Subcutaneous adipose tissue (tissue), 4 donors: ENCODE data around the gene RASIP1. TPM values are rescaled to one million over a fixed set of nuclear protein-coding genes. Genes with fewer than 3 reads are reported as not detected.

Experiments
- total RNA-seq, 4 donors: library from RNA; depleted of rRNA; stranded (reverse); fragments of >200 nt; gene quantifications; one replicate each; pipeline ENCODE4 v1.1.0, GENCODE V29; 2016
- TF ChIP-seq, protein P1 (sequence below): fragments of 450-650 bp; IDR thresholded peaks from one replicate; pipeline ENCODE4 v1.5.1; 2016; ENCODE audit warnings: low read depth, mild to moderate bottlenecking, control low read depth, antibody characterized with exemption, moderate library complexity

RASIP1 gene
- total RNA-seq, 4 donors from 2014 or later: 4.1 to 38.1 (median 11.5) TPM

GRCh38 chr19:48674216-48674809 lies 66.1 kb downstream of the RASIP1 start:
- TF ChIP-seq, protein P1, sequence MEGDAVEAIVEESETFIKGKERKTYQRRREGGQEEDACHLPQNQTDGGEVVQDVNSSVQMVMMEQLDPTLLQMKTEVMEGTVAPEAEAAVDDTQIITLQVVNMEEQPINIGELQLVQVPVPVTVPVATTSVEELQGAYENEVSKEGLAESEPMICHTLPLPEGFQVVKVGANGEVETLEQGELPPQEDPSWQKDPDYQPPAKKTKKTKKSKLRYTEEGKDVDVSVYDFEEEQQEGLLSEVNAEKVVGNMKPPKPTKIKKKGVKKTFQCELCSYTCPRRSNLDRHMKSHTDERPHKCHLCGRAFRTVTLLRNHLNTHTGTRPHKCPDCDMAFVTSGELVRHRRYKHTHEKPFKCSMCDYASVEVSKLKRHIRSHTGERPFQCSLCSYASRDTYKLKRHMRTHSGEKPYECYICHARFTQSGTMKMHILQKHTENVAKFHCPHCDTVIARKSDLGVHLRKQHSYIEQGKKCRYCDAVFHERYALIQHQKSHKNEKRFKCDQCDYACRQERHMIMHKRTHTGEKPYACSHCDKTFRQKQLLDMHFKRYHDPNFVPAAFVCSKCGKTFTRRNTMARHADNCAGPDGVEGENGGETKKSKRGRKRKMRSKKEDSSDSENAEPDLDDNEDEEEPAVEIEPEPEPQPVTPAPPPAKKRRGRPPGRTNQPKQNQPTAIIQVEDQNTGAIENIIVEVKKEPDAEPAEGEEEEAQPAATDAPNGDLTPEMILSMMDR: no peak

DNA sequence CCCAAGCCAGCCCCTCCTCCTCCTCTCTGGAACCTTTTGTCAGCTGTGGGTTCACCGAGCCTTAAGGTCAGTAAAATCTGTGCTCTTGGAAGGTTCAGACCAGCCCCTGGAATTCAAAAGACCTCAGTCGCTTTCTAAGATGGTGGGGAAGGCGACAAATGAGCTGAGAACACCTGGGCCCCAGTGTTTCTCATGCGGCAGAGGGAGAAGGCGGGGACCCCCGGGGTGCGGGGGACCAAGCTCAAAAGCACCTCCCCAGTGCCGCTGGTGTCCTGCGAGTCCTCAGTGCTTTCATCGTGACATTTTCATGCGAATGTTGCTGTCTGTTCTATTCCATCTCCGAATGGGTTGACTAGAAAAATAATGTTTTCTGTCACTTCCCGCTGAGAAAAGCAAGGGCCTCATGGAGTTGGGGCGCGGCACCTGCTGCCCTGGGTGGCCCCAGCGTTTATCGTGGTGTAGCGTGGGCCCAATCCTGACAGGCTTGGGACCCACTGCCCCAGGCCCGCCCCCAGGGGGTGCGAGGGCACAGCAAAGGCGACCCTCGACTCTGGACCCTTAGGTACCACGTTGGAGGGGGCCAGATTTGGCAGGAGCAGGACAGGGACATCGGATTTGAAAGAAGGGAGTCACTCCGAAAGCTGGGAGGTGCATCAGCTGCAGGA lies 66.8 kb downstream of the RASIP1 start:
- TF ChIP-seq, protein P1: no peak

DNA sequence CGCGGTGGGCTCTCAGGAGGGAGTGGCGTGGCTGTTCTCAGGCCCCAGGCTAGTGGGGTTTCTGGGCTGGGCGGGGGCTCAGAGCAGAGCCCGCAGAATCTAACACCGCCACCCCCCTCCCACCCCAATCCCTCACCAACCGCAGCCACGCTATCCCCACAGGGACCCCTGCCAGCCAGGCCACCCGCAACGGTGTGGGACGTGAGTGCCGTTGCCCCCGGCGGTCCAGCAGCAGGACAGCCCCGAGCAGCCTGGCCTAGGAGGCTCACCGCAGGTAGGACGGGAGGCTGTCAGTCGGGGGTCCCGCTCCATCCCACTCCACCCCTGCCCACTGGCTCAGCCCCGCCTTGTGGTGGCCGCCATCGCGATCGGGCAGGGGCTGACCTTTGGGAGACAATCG lies 67.4 kb downstream of the RASIP1 start, which contains the start of gene NTN5:
Gene NTN5 (minus strand): TSS at position 24 of the 400 bp plus-strand sequence. CDS start 2,031 bp downstream, outside the sequence.
- TF ChIP-seq, protein P1: no peak

GRCh38 chr19:48671446-48671995 lies 68.9 kb downstream of the RASIP1 start:
- TF ChIP-seq, protein P1: no peak

DNA sequence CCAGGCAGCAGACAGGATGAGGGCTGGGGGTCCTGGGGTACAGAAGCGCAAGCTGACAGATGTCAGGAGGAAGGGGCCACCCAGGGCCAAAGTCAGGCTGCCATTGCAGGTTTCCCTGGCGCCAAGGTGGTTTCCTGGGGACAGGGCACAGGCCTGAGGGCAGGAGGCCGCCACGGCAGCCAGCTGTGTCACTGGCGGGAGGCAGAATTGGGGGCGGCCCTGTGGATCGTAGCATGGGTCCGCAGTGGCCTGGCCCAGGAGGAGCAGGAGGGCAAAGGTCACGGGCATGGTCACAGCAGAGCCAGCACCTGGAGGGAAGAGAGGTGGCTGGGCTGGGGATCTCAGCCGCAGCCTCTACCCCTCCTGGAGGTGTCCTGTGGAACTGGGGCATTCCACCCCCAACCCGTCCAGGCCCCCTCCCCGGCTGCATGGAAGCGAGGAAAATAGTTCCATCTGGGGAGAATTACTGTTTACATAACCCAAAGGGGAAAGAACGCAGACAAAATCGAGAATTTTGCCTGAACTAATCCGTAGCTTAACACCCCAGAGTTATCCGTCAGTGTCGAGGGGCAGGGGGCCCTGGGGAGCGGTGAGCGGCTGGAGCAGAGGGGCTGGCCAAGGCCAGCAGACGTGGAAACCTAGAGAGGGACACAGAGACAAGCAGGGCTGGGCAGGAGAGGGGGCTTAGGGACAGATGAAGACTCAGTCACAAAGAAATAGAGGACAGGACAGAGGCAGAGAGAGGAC lies 69.5 kb downstream of the RASIP1 start:
- TF ChIP-seq, protein P1: no peak

Other genes starting within 250 kb of the RASIP1 start
- not detected for gene LMTK3, start 228.8 kb downstream of the RASIP1 start, total RNA-seq
- gene SULT2B1, start 188.4 kb downstream of the RASIP1 start, total RNA-seq: not detected
- gene SPACA4, start 133.9 kb downstream of the RASIP1 start, total RNA-seq: not detected
- gene FAM83E, start 125.5 kb downstream of the RASIP1 start, total RNA-seq: not detected
- gene RPL18, start 121.4 kb downstream of the RASIP1 start, total RNA-seq: 1,000 to 10,000 TPM in 3 of 4 donors, 100 to 1,000 TPM in 1; 998 to 1,778 (median 1,670) TPM
- 10 to 100 TPM in 1 of 4 donors, 1 to 10 TPM in 3; 4.9 to 33.2 (median 9.1) TPM for gene SPHK2, start 121.1 kb downstream of the RASIP1 start, total RNA-seq
- gene DBP, start 103.2 kb downstream of the RASIP1 start, total RNA-seq: 10 to 100 TPM in 1 of 4 donors, 1 to 10 TPM in 2, under 1 TPM in 1; 0.33 to 18.6 (median 6.3) TPM
- gene CA11, start 94.4 kb downstream of the RASIP1 start, total RNA-seq: 1 to 10 TPM in 2 of 4 donors, not detected in 2; 1.5 to 3.4 TPM
- 1 to 10 TPM in 1 of 4 donors, not detected in 3; 1.5 TPM for gene NTN5, start 67.6 kb downstream of the RASIP1 start, total RNA-seq
- not detected for gene FUT2, start 44.6 kb downstream of the RASIP1 start, total RNA-seq
- under 1 TPM in 1 of 4 donors, not detected in 3; 0.51 TPM for gene MAMSTR, start 20.9 kb downstream of the RASIP1 start, total RNA-seq
- gene IZUMO1, start 6.3 kb upstream of the RASIP1 start, total RNA-seq: under 1 TPM in 1 of 4 donors, not detected in 3; 0.75 TPM
- gene FUT1, start 12.0 kb upstream of the RASIP1 start, total RNA-seq: 1 to 10 TPM; 1.0 to 7.2 (median 4.4) TPM
- not detected for gene FGF21, start 14.9 kb upstream of the RASIP1 start, total RNA-seq
- gene BCAT2, start 70.4 kb upstream of the RASIP1 start, total RNA-seq: 10 to 100 TPM; 25.4 to 71.6 (median 40.1) TPM
- 10 to 100 TPM in 3 of 4 donors, 1 to 10 TPM in 1; 6.4 to 19.0 (median 13.8) TPM for gene HSD17B14, start 95.9 kb upstream of the RASIP1 start, total RNA-seq
- gene PLEKHA4, start 128.0 kb upstream of the RASIP1 start, total RNA-seq: 10 to 100 TPM in 1 of 4 donors, 1 to 10 TPM in 3; 5.7 to 27.3 (median 8.5) TPM
- gene PPP1R15A, start 131.8 kb upstream of the RASIP1 start, total RNA-seq: 10 to 100 TPM; 30.5 to 81.7 (median 48.3) TPM
- gene TULP2, start 158.1 kb upstream of the RASIP1 start, total RNA-seq: under 1 TPM in 1 of 4 donors, not detected in 3; 0.22 TPM
- 100 to 1,000 TPM; 128 to 480 (median 313) TPM for gene NUCB1, start 159.7 kb upstream of the RASIP1 start, total RNA-seq
- 1 to 10 TPM in 1 of 4 donors, not detected in 3; 1.1 TPM for gene DHDH, start 193.1 kb upstream of the RASIP1 start, total RNA-seq
- gene BAX, start 214.3 kb upstream of the RASIP1 start, total RNA-seq: 10 to 100 TPM; 21.0 to 37.2 (median 31.2) TPM
- gene FTL, start 224.7 kb upstream of the RASIP1 start, total RNA-seq: over 10,000 TPM in 3 of 4 donors, 1,000 to 10,000 TPM in 1; 7,770 to 28,830 (median 13,714) TPM